IPS-20b (cell line): Measurements from ENCODE around the gene KIT.

Experiments
- H3K27ac ChIP-seq: one replicate; pipeline ENCODE4 v1.5.1; 2013; ENCODE audit warnings: low read length
- H3K27me3 ChIP-seq: 2 replicates; pipeline ENCODE4 v1.6.1; 2013; ENCODE audit warnings: mild to moderate bottlenecking, low read length, inconsistent platforms; ENCODE audit not compliant: insufficient read depth
- H3K36me3 ChIP-seq: 2 replicates; pipeline ENCODE4 v1.6.1; 2013; ENCODE audit warnings: low read depth, mild to moderate bottlenecking, inconsistent platforms, low read length, moderate library complexity; ENCODE audit not compliant: insufficient read depth
- H3K4me1 ChIP-seq: 2 replicates; pipeline ENCODE4 v1.6.1; 2013; ENCODE audit warnings: mild to moderate bottlenecking, control low read depth, inconsistent platforms, low read length, moderate library complexity; ENCODE audit not compliant: insufficient read depth
- H3K4me3 ChIP-seq: 2 replicates; pipeline ENCODE4 v1.5.1; 2013; ENCODE audit warnings: mild to moderate bottlenecking, low read length, inconsistent platforms
- H3K9ac ChIP-seq: 2 replicates; pipeline ENCODE4 v1.6.1; 2013; ENCODE audit warnings: low read depth, mild to moderate bottlenecking, inconsistent platforms, low read length, moderate library complexity
- H3K9me3 ChIP-seq: 2 replicates; pipeline ENCODE4 v1.6.1; 2013; ENCODE audit warnings: mild to moderate bottlenecking, low read depth, low read length, inconsistent platforms; ENCODE audit not compliant: insufficient read depth

The KIT gene

GRCh38 chr4:54679813-54680212 lies 22.1 kb downstream of the KIT start:
- H3K4me3 ChIP-seq: no peak overlapping the region
- H3K27ac ChIP-seq: no peak overlapping the region
- no peaks in the 10 kb centered on the region for H3K36me3 ChIP-seq
- peaks cover 28% of the 10 kb centered on the region; the same call in 1 of the 2 replicates for H3K4me1 ChIP-seq
- no peaks in the 10 kb centered on the region for H3K9me3 ChIP-seq
- H3K9ac ChIP-seq: no peak overlapping the region
- H3K27me3 ChIP-seq: no peaks in the 10 kb centered on the region

- Histone ChIP-seq H3K36me3 (no peaks in the 10 kb centered on the region), H3K4me1 (peaks cover 7% of the 10 kb centered on the region; the same call in 1 of the 2 replicates), H3K27ac (no peak overlapping the region), H3K9ac (no peak overlapping the region), H3K9me3 (no peaks in the 10 kb centered on the region), H3K27me3 (no peaks in the 10 kb centered on the region), H3K4me3 (no peak overlapping the region)
Measured at GRCh38 chr4:54683616-54684346, 26.0 kb downstream of the KIT start.

- Histone ChIP-seq H3K36me3 (no peaks in the 10 kb centered on the region), H3K4me1 (no peaks in the 10 kb centered on the region)
Measured at GRCh38 chr4:54685810-54686209, 28.1 kb downstream of the KIT start.

GRCh38 chr4:54687887-54688841 lies 30.4 kb downstream of the KIT start:
- Histone ChIP-seq H3K4me1 (no peaks in the 10 kb centered on the region), H3K9ac (no peak overlapping the region), H3K27me3 (no peaks in the 10 kb centered on the region), H3K4me3 (no peak overlapping the region), H3K27ac (no peak overlapping the region), H3K36me3 (no peaks in the 10 kb centered on the region), H3K9me3 (no peaks in the 10 kb centered on the region)

More at GRCh38 chr4:54685810-54686209, 28.1 kb downstream of the KIT start:
- Histone ChIP-seq H3K27ac (no peak overlapping the region), H3K27me3 (no peaks in the 10 kb centered on the region), H3K9ac (no peak overlapping the region), H3K4me3 (no peak overlapping the region), H3K9me3 (no peaks in the 10 kb centered on the region)

- H3K9me3 ChIP-seq: no peaks in the 10 kb centered on the region
- H3K9ac ChIP-seq: no peak overlapping the region
Measured at GRCh38 chr4:54695337-54695736, 37.6 kb downstream of the KIT start.

GRCh38 chr4:54695788-54696187 lies 38.0 kb downstream of the KIT start:
- Histone ChIP-seq H3K27ac (no peak overlapping the region), H3K36me3 (peaks cover 35% of the 10 kb centered on the region), H3K4me3 (no peak overlapping the region), H3K9ac (no peak overlapping the region), H3K9me3 (no peaks in the 10 kb centered on the region), H3K27me3 (no peaks in the 10 kb centered on the region), H3K4me1 (no peaks in the 10 kb centered on the region)

More at GRCh38 chr4:54695337-54695736, 37.6 kb downstream of the KIT start:
- no peaks in the 10 kb centered on the region for H3K4me1 ChIP-seq
- no peaks in the 10 kb centered on the region for H3K27me3 ChIP-seq
- H3K27ac ChIP-seq: no peak overlapping the region
- H3K36me3 ChIP-seq: peaks cover 35% of the 10 kb centered on the region
- H3K4me3 ChIP-seq: no peak overlapping the region

- Histone ChIP-seq H3K9ac (no peak overlapping the region), H3K27ac (no peak overlapping the region), H3K36me3 (peaks cover 35% of the 10 kb centered on the region), H3K4me1 (no peaks in the 10 kb centered on the region), H3K9me3 (no peaks in the 10 kb centered on the region), H3K27me3 (no peaks in the 10 kb centered on the region), H3K4me3 (no peak overlapping the region)
Measured at GRCh38 chr4:54696649-54697048, 38.9 kb downstream of the KIT start.

- Histone ChIP-seq H3K36me3 (peaks cover 43% of the 10 kb centered on the region), H3K4me3 (no peak overlapping the region), H3K9me3 (no peaks in the 10 kb centered on the region), H3K4me1 (no peaks in the 10 kb centered on the region), H3K9ac (no peak overlapping the region), H3K27me3 (no peaks in the 10 kb centered on the region), H3K27ac (no peak overlapping the region)
Measured at GRCh38 chr4:54700986-54701385, 43.2 kb downstream of the KIT start.

GRCh38 chr4:54703182-54703581 lies 45.4 kb downstream of the KIT start:
- no peaks in the 10 kb centered on the region for H3K4me1 ChIP-seq
- peaks cover 35% of the 10 kb centered on the region; the same call in 1 of the 2 replicates for H3K36me3 ChIP-seq
- no peak overlapping the region for H3K9ac ChIP-seq
- no peaks in the 10 kb centered on the region for H3K9me3 ChIP-seq
- H3K4me3 ChIP-seq: no peak overlapping the region
- no peak overlapping the region for H3K27ac ChIP-seq
- H3K27me3 ChIP-seq: no peaks in the 10 kb centered on the region

- Histone ChIP-seq H3K9ac (no peak overlapping the region), H3K36me3 (peaks cover 39% of the 10 kb centered on the region), H3K27me3 (no peaks in the 10 kb centered on the region), H3K9me3 (no peaks in the 10 kb centered on the region), H3K27ac (no peak overlapping the region), H3K4me1 (no peaks in the 10 kb centered on the region), H3K4me3 (no peak overlapping the region)
Measured at GRCh38 chr4:54707406-54707805, 49.6 kb downstream of the KIT start.

- H3K9ac ChIP-seq: no peak overlapping the region
- H3K27ac ChIP-seq: no peak overlapping the region
- H3K27me3 ChIP-seq: no peaks in the 10 kb centered on the region
- no peaks in the 10 kb centered on the region for H3K9me3 ChIP-seq
- H3K4me1 ChIP-seq: no peaks in the 10 kb centered on the region
- H3K36me3 ChIP-seq: peaks cover 36% of the 10 kb centered on the region
- H3K4me3 ChIP-seq: no peak overlapping the region
Measured at GRCh38 chr4:54708339-54709279, 50.9 kb downstream of the KIT start.
